HepG2 (cell line): ENCODE data around the gene CCDC82.

ENCODE experiments used
- REXO4 ChIP-seq: sonication (generic); formaldehyde crosslinking; IDR thresholded peaks from 2 replicates; pipeline ENCODE4 v1.8.0; 2022; ENCODE audit warnings: missing genetic modification reagents, mild to moderate bottlenecking, borderline replicate concordance
- ZNF12 ChIP-seq: sonication (generic); formaldehyde crosslinking; IDR thresholded peaks from 2 replicates; pipeline ENCODE4 v1.5.0; 2020; ENCODE audit warnings: missing genetic modification reagents
- ZNF407 ChIP-seq: sonication (generic); formaldehyde crosslinking; IDR thresholded peaks from one replicate; pipeline ENCODE4 v1.5.1; 2020; ENCODE audit warnings: mild to moderate bottlenecking, missing genetic modification reagents; ENCODE audit errors: not compliant biosample characterization
- TF ChIP-seq, protein P1 (sequence below): sonication (generic); formaldehyde crosslinking; IDR thresholded peaks from 2 replicates; pipeline ENCODE4 v1.5.1; 2020; ENCODE audit warnings: missing genetic modification reagents, mild to moderate bottlenecking, borderline replicate concordance

GRCh38 chr11:96310236-96310635 lies 79.5 kb downstream of the CCDC82 start:
- TF ChIP-seq, protein P1, sequence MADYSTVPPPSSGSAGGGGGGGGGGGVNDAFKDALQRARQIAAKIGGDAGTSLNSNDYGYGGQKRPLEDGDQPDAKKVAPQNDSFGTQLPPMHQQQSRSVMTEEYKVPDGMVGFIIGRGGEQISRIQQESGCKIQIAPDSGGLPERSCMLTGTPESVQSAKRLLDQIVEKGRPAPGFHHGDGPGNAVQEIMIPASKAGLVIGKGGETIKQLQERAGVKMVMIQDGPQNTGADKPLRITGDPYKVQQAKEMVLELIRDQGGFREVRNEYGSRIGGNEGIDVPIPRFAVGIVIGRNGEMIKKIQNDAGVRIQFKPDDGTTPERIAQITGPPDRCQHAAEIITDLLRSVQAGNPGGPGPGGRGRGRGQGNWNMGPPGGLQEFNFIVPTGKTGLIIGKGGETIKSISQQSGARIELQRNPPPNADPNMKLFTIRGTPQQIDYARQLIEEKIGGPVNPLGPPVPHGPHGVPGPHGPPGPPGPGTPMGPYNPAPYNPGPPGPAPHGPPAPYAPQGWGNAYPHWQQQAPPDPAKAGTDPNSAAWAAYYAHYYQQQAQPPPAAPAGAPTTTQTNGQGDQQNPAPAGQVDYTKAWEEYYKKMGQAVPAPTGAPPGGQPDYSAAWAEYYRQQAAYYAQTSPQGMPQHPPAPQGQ (CRISPR knock-in tag) = no peak
- TF ChIP-seq REXO4 (CRISPR knock-in tag) (no peak), ZNF12 (CRISPR knock-in tag) (no peak), ZNF407 (CRISPR knock-in tag) (no peak)
